GM23248 (cell line): Measurements from ENCODE around the gene RBX1. TPM values are rescaled to one million over a fixed set of nuclear protein-coding genes. Genes with fewer than 3 reads are reported as not detected.
"Not testable (repeated sequence)": the region's sequence is repeated elsewhere in the genome, so short reads cannot be mapped to it uniquely, and the experiment has no call there.

Experiments
- DNase-seq: peaks from one replicate; pipeline ENCODE4 v3.0.0-alpha.2; 2015
- H2AFZ ChIP-seq: fragments of 200-600 bp; sonication (generic); 2 replicates; pipeline ENCODE4 v1.6.1; 2016; ENCODE audit warnings: antibody characterized with exemption
- H3F3A ChIP-seq: fragments of 200-600 bp; sonication (generic); 2 replicates; pipeline ENCODE4 v1.6.1; 2016; ENCODE audit warnings: mild to moderate bottlenecking, antibody characterized with exemption, mixed run types; ENCODE audit not compliant: insufficient read depth
- H3K27ac ChIP-seq: fragments of 200-600 bp; sonication (generic); 2 replicates; pipeline ENCODE4 v1.5.1; 2016; ENCODE audit warnings: mild to moderate bottlenecking
- H3K27me3 ChIP-seq: fragments of 200-600 bp; sonication (generic); replicated peaks from 2 replicates; pipeline ENCODE4 v1.6.1; 2016; ENCODE audit warnings: mild to moderate bottlenecking; ENCODE audit not compliant: insufficient read depth
- H3K36me3 ChIP-seq: fragments of 200-600 bp; sonication (generic); 2 replicates; pipeline ENCODE4 v1.6.1; 2016; ENCODE audit warnings: low read depth, mild to moderate bottlenecking
- H3K4me1 ChIP-seq: fragments of 200-600 bp; sonication (generic); 2 replicates; pipeline ENCODE4 v1.6.1; 2016; ENCODE audit warnings: mild to moderate bottlenecking; ENCODE audit not compliant: insufficient read depth
- H3K4me2 ChIP-seq: fragments of 200-600 bp; sonication (generic); one replicate; pipeline ENCODE4 v1.6.1; 2016; ENCODE audit warnings: mild to moderate bottlenecking; ENCODE audit not compliant: unreplicated experiment
- H3K4me3 ChIP-seq: fragments of 200-600 bp; sonication (generic); 2 replicates; pipeline ENCODE4 v1.5.1; 2016; ENCODE audit warnings: mild to moderate bottlenecking
- H3K79me2 ChIP-seq: fragments of 200-600 bp; sonication (generic); 2 replicates; pipeline ENCODE4 v1.6.1; 2016; ENCODE audit warnings: mild to moderate bottlenecking; ENCODE audit not compliant: insufficient read depth
- H3K9ac ChIP-seq: fragments of 200-600 bp; sonication (generic); 2 replicates; pipeline ENCODE4 v1.6.1; 2016; ENCODE audit warnings: mild to moderate bottlenecking
- H3K9me2 ChIP-seq: fragments of 200-600 bp; sonication (generic); 2 replicates; pipeline ENCODE4 v1.6.1; 2016; ENCODE audit warnings: mixed run types, mild to moderate bottlenecking, moderate library complexity; ENCODE audit not compliant: insufficient read depth
- H3K9me3 ChIP-seq: fragments of 200-600 bp; sonication (generic); one replicate; pipeline ENCODE4 v1.6.1; 2017; ENCODE audit warnings: low read depth
- H4K20me1 ChIP-seq: fragments of 200-600 bp; sonication (generic); 2 replicates; pipeline ENCODE4 v1.6.0; 2016; ENCODE audit not compliant: insufficient read depth
- EZH2 ChIP-seq: fragments of 200-600 bp; sonication (generic); IDR thresholded peaks from 2 replicates; pipeline ENCODE4 v1.6.1; 2018; ENCODE audit warnings: antibody characterized with exemption, mild to moderate bottlenecking; ENCODE audit not compliant: insufficient read depth, poor library complexity, severe bottlenecking
- EZH2phosphoT487 ChIP-seq: fragments of 200-600 bp; sonication (generic); IDR thresholded peaks from 2 replicates; pipeline ENCODE4 v1.6.1; 2018; ENCODE audit warnings: antibody characterized with exemption, moderate library complexity, mild to moderate bottlenecking, low read depth; ENCODE audit not compliant: insufficient read depth
- WGBS, 2 experiments: methylation state at CpG; one replicate each; pipeline ENCODE4 v1.1.6; 2015 to 2017; ENCODE audit warnings: low lambda C conversion rate in 2 of 2, low coverage in 1 of 2; ENCODE audit errors: missing lambda C conversion rate in 2 of 2; 5-methylcytosine and 5-hydroxymethylcytosine counted together
- in situ Hi-C: fragments of 300-500 bp; cut with MboI; formaldehyde crosslinking; loops from 2 replicates; pipeline ENCODE4 v1.15.0; 2020
- polyA plus RNA-seq: library from polyadenylated mRNA; unstranded; fragments of >200 nt; fragmentation: Nextera tagmentation; extraction: Ambion mirVana; gene quantifications from 2 replicates; pipeline ENCODE4 v1.2.1, GENCODE V29; 2016
- total RNA-seq: library from RNA; depleted of rRNA; stranded (reverse); fragments of >200 nt; shearing (Covaris generic); gene quantifications from 2 replicates; pipeline ENCODE4 v1.2.3, GENCODE V29; 2014

The RBX1 gene
- total and polyA plus RNA-seq, 2 experiments from 2014 or later = 45.9 to 222 TPM

DNA sequence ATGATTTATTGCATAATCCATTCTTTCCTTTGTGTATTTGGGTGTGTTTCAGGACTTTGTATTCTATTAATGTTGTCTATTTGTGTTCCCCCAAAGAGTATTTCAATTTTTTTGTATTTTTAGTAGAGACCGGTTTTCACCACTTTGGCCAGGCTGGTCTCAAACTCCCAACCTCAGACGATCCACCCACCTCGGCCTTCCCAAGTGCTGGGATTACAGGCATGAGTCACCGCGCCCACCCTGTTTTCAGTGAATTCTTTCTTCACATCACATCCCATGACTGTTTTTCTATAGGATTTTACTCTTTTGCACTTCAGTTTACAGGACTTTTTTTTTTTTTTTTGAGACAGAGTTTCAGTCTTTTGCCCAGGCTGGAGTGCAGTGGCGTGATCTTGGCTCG lies 46.3 kb downstream of the RBX1 start:
- H3K27ac ChIP-seq = no peak overlapping the region
- H2AFZ ChIP-seq = no peak overlapping the region
- H3K36me3 ChIP-seq = no peaks in the 10 kb centered on the region
- in situ Hi-C loops = no loop called here
- H3K79me2 ChIP-seq = no peaks in the 10 kb centered on the region
- 0 out of 2 replicates have a peak, but pooled peaks cover 9% of the 10 kb centered on the region for H3F3A ChIP-seq
- DNase-seq = no peak
- TF ChIP-seq EZH2phosphoT487 (no peak), EZH2 (no peak)
- H3K9me3 ChIP-seq = no peaks in the 10 kb centered on the region
- H4K20me1 ChIP-seq = no peaks in the 10 kb centered on the region
- no peak overlapping the region for H3K4me2 ChIP-seq
- WGBS, 2 experiments = 77 to 82% methylated on average over 7 of the region's 7 CpGs
- H3K4me1 ChIP-seq = no peaks in the 10 kb centered on the region
- no peak overlapping the region for H3K9ac ChIP-seq
- H3K27me3 ChIP-seq = no peaks in the 10 kb centered on the region; the same call in 1 of the 2 replicates
- no peak overlapping the region for H3K4me3 ChIP-seq
- no peaks in the 10 kb centered on the region for H3K9me2 ChIP-seq

DNA sequence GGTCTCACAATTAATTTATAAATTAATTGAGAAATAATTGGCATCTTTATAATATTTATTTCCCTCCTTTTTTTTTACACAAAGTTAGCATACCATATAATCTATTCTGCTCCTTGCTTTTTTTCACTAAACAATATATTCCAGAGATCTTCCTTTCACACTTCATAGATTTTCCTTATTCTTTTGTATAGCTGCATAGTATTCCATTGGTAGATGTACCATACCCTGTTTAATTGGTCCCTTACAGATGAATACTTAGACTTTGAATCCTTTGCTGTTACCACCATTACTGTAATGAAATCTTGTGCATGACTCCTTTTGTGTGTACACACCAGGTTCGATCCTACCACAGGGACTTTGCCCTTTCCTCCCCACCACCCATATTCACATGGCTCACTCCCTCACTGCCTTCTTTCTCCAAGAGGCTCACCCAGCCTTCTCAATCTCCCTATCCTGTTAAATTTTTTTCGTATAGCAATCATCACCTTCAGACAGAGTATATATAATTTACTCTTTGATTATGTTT lies 48.9 kb downstream of the RBX1 start:
- Histone ChIP-seq H3K9me2 (no peaks in the 10 kb centered on the region), H3K9ac (no peak overlapping the region), H3F3A (0 out of 2 replicates have a peak, but pooled peaks cover 9% of the 10 kb centered on the region), H3K4me2 (no peak overlapping the region), H3K4me3 (no peak overlapping the region), H3K79me2 (no peaks in the 10 kb centered on the region), H2AFZ (no peak overlapping the region), H3K36me3 (no peaks in the 10 kb centered on the region), H3K4me1 (no peaks in the 10 kb centered on the region), H3K9me3 (no peaks in the 10 kb centered on the region), H3K27ac (no peak overlapping the region), H3K27me3 (no peaks in the 10 kb centered on the region), H4K20me1 (no peaks in the 10 kb centered on the region)
- WGBS, 2 experiments = 88 to 95% methylated on average over 2 of the region's 2 CpGs
- in situ Hi-C loops = no loop called here
- no peak for TF ChIP-seq EZH2phosphoT487
- no peak for TF ChIP-seq EZH2
- no peak for DNase-seq

DNA sequence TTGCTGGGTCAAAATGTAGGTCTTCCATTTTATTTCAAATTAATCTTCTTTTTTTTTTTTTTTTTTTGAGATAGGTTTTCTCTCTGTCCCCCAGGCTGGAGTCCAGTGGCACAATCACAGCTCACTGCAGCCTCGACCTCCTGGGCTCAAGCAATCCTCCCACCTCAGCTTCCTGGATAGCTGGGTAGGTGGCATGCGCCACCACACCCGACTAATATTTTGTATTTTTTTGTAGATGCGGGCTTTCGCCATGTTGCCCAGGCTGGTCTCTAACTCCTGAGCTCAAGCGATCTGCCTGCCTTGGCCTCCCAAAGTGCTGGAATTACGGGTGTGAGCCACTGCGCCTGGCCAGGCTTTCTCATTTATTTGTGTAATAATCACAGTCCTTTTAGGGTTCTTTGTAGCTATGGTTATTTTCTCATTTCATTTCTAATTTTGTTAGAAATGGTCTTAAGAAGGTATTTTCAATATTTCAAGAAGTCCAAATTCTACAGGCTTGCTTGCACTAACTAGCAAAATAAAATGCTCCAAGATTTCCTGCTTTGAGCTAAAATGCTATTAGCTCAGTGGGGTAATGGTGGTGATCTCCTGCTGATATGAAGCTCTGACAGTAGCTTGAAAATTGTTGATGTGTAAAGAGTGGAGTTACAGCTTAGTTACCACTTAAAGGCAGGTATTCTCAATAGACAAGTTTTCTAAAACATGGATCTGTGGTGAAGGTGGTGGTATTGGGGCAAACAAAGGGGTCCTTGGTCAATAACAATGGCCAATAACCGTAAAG lies 50.0 kb downstream of the RBX1 start:
- Histone ChIP-seq H3F3A (0 out of 2 replicates have a peak, but pooled peaks cover 9% of the 10 kb centered on the region), H3K79me2 (no peaks in the 10 kb centered on the region), H3K4me3 (no peak overlapping the region), H3K9me3 (no peaks in the 10 kb centered on the region), H3K4me2 (no peak overlapping the region), H4K20me1 (no peaks in the 10 kb centered on the region), H3K36me3 (no peaks in the 10 kb centered on the region), H3K27ac (no peak overlapping the region), H2AFZ (no peak overlapping the region), H3K4me1 (no peaks in the 10 kb centered on the region), H3K27me3 (no peaks in the 10 kb centered on the region), H3K9ac (no peak overlapping the region), H3K9me2 (no peaks in the 10 kb centered on the region)
- TF ChIP-seq EZH2phosphoT487 (no peak), EZH2 (no peak)
- WGBS, 2 experiments = 83 to 84% methylated on average over 9 of the region's 9 CpGs
- in situ Hi-C loops = no loop called here
- no peak for DNase-seq

DNA sequence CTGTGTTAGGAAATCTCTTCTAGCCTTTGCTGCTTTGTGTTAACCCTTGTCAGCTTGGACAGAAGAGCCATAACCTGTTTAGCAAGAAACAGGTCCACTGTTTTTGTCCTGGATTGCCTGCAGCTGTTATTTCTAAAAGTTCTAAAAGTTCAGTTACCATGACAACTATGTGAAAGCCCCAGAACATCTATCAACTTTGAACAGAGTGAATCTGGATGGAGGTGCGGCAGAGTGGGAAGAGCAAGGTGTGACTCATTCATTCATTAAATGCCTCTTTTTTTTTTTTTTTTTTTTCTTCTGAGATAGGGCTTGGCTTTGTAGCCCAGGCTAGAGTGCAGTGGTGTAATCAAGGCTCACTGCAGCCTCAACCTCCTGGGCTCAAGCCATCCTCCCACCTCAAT lies 50.5 kb downstream of the RBX1 start:
- peak; percentile 68 for DNase-seq
- Histone ChIP-seq H3K27ac (no peak overlapping the region), H4K20me1 (no peaks in the 10 kb centered on the region), H3K9ac (no peak overlapping the region), H3F3A (0 out of 2 replicates have a peak, but pooled peaks cover 9% of the 10 kb centered on the region), H3K79me2 (no peaks in the 10 kb centered on the region), H3K36me3 (no peaks in the 10 kb centered on the region), H3K4me2 (no peak overlapping the region), H3K4me1 (no peaks in the 10 kb centered on the region), H3K9me2 (no peaks in the 10 kb centered on the region), H3K27me3 (no peaks in the 10 kb centered on the region), H2AFZ (no peak overlapping the region), H3K4me3 (no peak overlapping the region), H3K9me3 (no peaks in the 10 kb centered on the region)
- TF ChIP-seq EZH2phosphoT487 (no peak), EZH2 (no peak)
- in situ Hi-C loops = no loop called here
- 3 to 5% methylated on average over 1 of the region's 1 CpG for WGBS, 2 experiments

DNA sequence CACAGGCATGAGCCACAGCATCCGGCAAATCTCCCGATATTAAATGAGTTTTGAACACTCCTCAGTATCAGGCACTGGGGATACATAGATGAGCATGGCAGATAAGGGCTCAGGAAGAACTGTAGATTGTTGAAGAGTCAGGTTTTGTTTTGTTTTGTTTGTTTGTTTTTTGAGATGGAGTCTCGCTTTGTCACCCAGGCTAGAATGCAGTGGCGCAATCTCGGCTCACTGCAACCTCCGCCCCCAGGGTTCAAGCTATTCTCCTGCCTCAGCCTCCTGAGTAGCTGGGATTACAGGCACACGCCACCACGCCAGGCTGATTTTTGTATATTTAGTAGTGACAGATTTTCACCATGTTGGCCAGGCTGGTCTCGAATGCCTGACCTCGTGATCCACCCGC lies 51.2 kb downstream of the RBX1 start:
- H3F3A ChIP-seq, H3K4me1 ChIP-seq, H3K27me3 ChIP-seq, H4K20me1 ChIP-seq, H3K36me3 ChIP-seq, in situ Hi-C loops, H3K9me3 ChIP-seq, H3K9me2 ChIP-seq, DNase-seq, H3K4me2 ChIP-seq, H3K4me3 ChIP-seq, H3K79me2 ChIP-seq, H3K27ac ChIP-seq, H3K9ac ChIP-seq, H2AFZ ChIP-seq: not testable (repeated sequence)
- 89% methylated on average over 11 of the region's 11 CpGs for WGBS, 2 experiments
